GM18519 (cell line): Measurements from ENCODE around the gene CTBP2.
A peak's percentile ranks its signal among the peaks of the same experiment; 100 is the strongest.
"Not testable (repeated sequence)": the region's sequence is repeated elsewhere in the genome, so short reads cannot be mapped to it uniquely, and the experiment has no call there.

Experiments
- ATAC-seq: cut with Tn5 transposase; IDR thresholded peaks from one replicate; pipeline ENCODE4 v1.9.1; 2021; ENCODE audit warnings: mild to moderate bottlenecking, moderate library complexity; ENCODE audit not compliant: unreplicated experiment, low FRiP score

The CTBP2 gene

GRCh38 chr10:125076121-125076825 is 84.1 kb downstream of the CTBP2 start:
- ATAC-seq = no peak

- ATAC-seq = no peak
Measured at GRCh38 chr10:125073996-125074395, 86.4 kb downstream of the CTBP2 start.

- ATAC-seq = no peak
Measured at GRCh38 chr10:125072794-125073193, 87.6 kb downstream of the CTBP2 start.

GRCh38 chr10:125071008-125071407 is 89.4 kb downstream of the CTBP2 start:
- no peak for ATAC-seq

- ATAC-seq = no peak
Measured at GRCh38 chr10:125068406-125068805, 92.0 kb downstream of the CTBP2 start.

GRCh38 chr10:125067764-125068163 is 92.6 kb downstream of the CTBP2 start:
- no peak for ATAC-seq

GRCh38 chr10:125066764-125067450 is 93.5 kb downstream of the CTBP2 start:
- no peak for ATAC-seq

GRCh38 chr10:125064681-125065492 is 95.5 kb downstream of the CTBP2 start:
- ATAC-seq = peak; percentile 88

- ATAC-seq = no peak
Measured at GRCh38 chr10:125063256-125063925, 97.0 kb downstream of the CTBP2 start.

- no peak for ATAC-seq
Measured at GRCh38 chr10:125062914-125063230, 97.5 kb downstream of the CTBP2 start.

GRCh38 chr10:125062227-125062913 is 98.0 kb downstream of the CTBP2 start:
- no peak for ATAC-seq

- peak; percentile 26 for ATAC-seq
Measured at GRCh38 chr10:125061557-125062226, 98.7 kb downstream of the CTBP2 start.

GRCh38 chr10:125060826-125061556 is 99.4 kb downstream of the CTBP2 start:
- no peak for ATAC-seq

GRCh38 chr10:125060482-125060825 is 99.9 kb downstream of the CTBP2 start:
- no peak for ATAC-seq

GRCh38 chr10:125060026-125060425 is 100.3 kb downstream of the CTBP2 start:
- ATAC-seq = no peak

- not testable (repeated sequence) for ATAC-seq
Measured at GRCh38 chr10:125059348-125059747, 101.0 kb downstream of the CTBP2 start.

GRCh38 chr10:125057158-125058001 is 103.0 kb downstream of the CTBP2 start:
- ATAC-seq = no peak
